Lung microvascular endothelial cell (primary cell): Measurements from ENCODE around the gene CTIF. TPM values are rescaled to one million over a fixed set of nuclear protein-coding genes. Genes with fewer than 3 reads are reported as not detected.

ENCODE experiments used
- DNase-seq, 2 donors: peaks; one replicate each; pipeline versions ENCODE4 v3.0.0 to v3.0.0-alpha.2; 2010; ENCODE audit warnings: low read depth in 2 of 2
- total RNA-seq: library from RNA; depleted of rRNA; stranded (reverse); fragments of >200 nt; gene quantifications from 2 replicates; pipeline ENCODE4 v1.2.1, GENCODE V29; 2014

Gene CTIF
- total RNA-seq, 1 donor from 2014 or later: 18.1 TPM

- no peak for DNase-seq
Observed at GRCh38 chr18:48896326-48896874, 357.6 kb downstream of the CTIF start.

GRCh38 chr18:48896875-48897511, 358.2 kb downstream of the CTIF start:
- peak; percentile 31 to 37 for DNase-seq

- peak in 1 of 2 donors; percentile 27 for DNase-seq
Observed at GRCh38 chr18:48897531-48897930, 358.7 kb downstream of the CTIF start.

GRCh38 chr18:48898521-48898920, 359.7 kb downstream of the CTIF start:
- DNase-seq: no peak

GRCh38 chr18:48899558-48900174, 360.8 kb downstream of the CTIF start:
- no peak for DNase-seq

GRCh38 chr18:48900469-48900868, 361.6 kb downstream of the CTIF start:
- no peak for DNase-seq

- no peak for DNase-seq
Observed at GRCh38 chr18:48901145-48902022, 362.6 kb downstream of the CTIF start.

- peak; percentile 91 to 95 for DNase-seq
Observed at GRCh38 chr18:48902023-48902855, 363.4 kb downstream of the CTIF start.

GRCh38 chr18:48902856-48903601, 364.2 kb downstream of the CTIF start:
- DNase-seq: peak in 1 of 2 donors; percentile 68

GRCh38 chr18:48904091-48904490, 365.3 kb downstream of the CTIF start:
- peak in 1 of 2 donors; percentile 51 for DNase-seq

GRCh38 chr18:48904847-48905394, 366.1 kb downstream of the CTIF start:
- no peak for DNase-seq

- DNase-seq: no peak
Observed at GRCh38 chr18:48905513-48905912, 366.7 kb downstream of the CTIF start.

- no peak for DNase-seq
Observed at GRCh38 chr18:48908916-48909315, 370.1 kb downstream of the CTIF start.

GRCh38 chr18:48909721-48910120, 370.9 kb downstream of the CTIF start:
- no peak for DNase-seq

GRCh38 chr18:48910972-48911545, 372.2 kb downstream of the CTIF start:
- DNase-seq: no peak

Other genes starting within 250 kb of the CTIF start
- gene ZBTB7C, start 129.6 kb upstream of the CTIF start, total RNA-seq: under 0.01 TPM in 1 of 2 replicates, not detected in the other